Measurements from ENCODE around the gene ZMYND10. TPM values are rescaled to one million over a fixed set of nuclear protein-coding genes. Genes with fewer than 3 reads are reported as not detected.

The ZMYND10 gene
- total RNA-seq, 5 donors from 2014 or later (not counting 1 experiment from before 2014, with no cell fraction given): 1.2 to 6.1 (median 2.9) TPM

GRCh38 chr3:50318615-50319014 is 26.9 kb downstream of the ZMYND10 start:
- DNase-seq (no peak), ATAC-seq (replicated peaks in 1 of 4) (no peak)
- Mint-ChIP-seq H3K27ac (peak overlapping the region in 1 of 2 donors; percentile 28), H3K9me3 (no peaks in the 10 kb centered on the region), H3K27me3 (no peaks in the 10 kb centered on the region), H3K4me1 (peaks cover 26 to 52% (median 37%) of the 10 kb centered on the region in 3 donors), H3K36me3 (no peaks in the 10 kb centered on the region), H3K4me3 (no peak overlapping the region)
- ChIA-PET CTCF (interaction anchor here in 1 of 2 donors (0.7 kb wide), 1 partner anchor 18 kb away, joined by 3 read pairs; no protein-coding TSS in a partner anchor), POLR2A (interaction anchor here in 1 of 2 donors (0.5 kb wide), 1 partner anchor 8 kb away, joined by 5 read pairs; no protein-coding TSS in a partner anchor)
- no peaks in the 10 kb centered on the region for H3K27me3 ChIP-seq (replicated peaks in 1 of 2; ENCODE audit: control insufficient read depth in 2 of 2, extremely low read depth in 1 of 2, insufficient read depth in 2 of 2, low read length in 1 of 2)
- no peak overlapping the region for H3K4me3 ChIP-seq (ENCODE audit: control insufficient read depth in 1 of 2, extremely low read depth in 1 of 2, low read length in 1 of 2)
- peaks cover 6 to 68% of the 10 kb centered on the region in 2 experiments for H3K4me1 ChIP-seq (ENCODE audit: control insufficient read depth in 1 of 2, extremely low read depth in 1 of 2, insufficient read depth in 2 of 2, low read length in 2 of 2)
- H3K36me3 ChIP-seq (ENCODE audit: control insufficient read depth in 2 of 2, extremely low read depth in 1 of 2, insufficient read depth in 1 of 2, low read length in 1 of 2): no peaks in the 10 kb centered on the region
- no peaks in the 10 kb centered on the region for H3K9me3 ChIP-seq
- no peak overlapping the region for H3K27ac ChIP-seq (ENCODE audit: low read length)
- WGBS (ENCODE audit: insufficient coverage): 78% methylated on average over 4 of the region's 10 CpGs

GRCh38 chr3:50318163-50318562 is 27.4 kb downstream of the ZMYND10 start:
- H3K9me3 Mint-ChIP-seq: no peaks in the 10 kb centered on the region
- Histone ChIP-seq H3K36me3 (ENCODE audit: control insufficient read depth in 2 of 2, extremely low read depth in 1 of 2, insufficient read depth in 1 of 2, low read length in 1 of 2) (no peaks in the 10 kb centered on the region), H3K27me3 (replicated peaks in 1 of 2; ENCODE audit: control insufficient read depth in 2 of 2, extremely low read depth in 1 of 2, insufficient read depth in 2 of 2, low read length in 1 of 2) (no peaks in the 10 kb centered on the region), H3K27ac (ENCODE audit: low read length) (no peak overlapping the region), H3K4me3 (ENCODE audit: control insufficient read depth in 1 of 2, extremely low read depth in 1 of 2, low read length in 1 of 2) (no peak overlapping the region), H3K9me3 (no peaks in the 10 kb centered on the region), H3K4me1 (ENCODE audit: control insufficient read depth in 1 of 2, extremely low read depth in 1 of 2, insufficient read depth in 2 of 2, low read length in 2 of 2) (peaks cover 6 to 68% of the 10 kb centered on the region in 2 experiments)
- H3K4me3 Mint-ChIP-seq: no peak overlapping the region
- H3K27ac Mint-ChIP-seq: no peak overlapping the region
- 92% methylated on average over 10 of the region's 11 CpGs for WGBS (ENCODE audit: insufficient coverage)
- no peaks in the 10 kb centered on the region for H3K27me3 Mint-ChIP-seq
- ATAC-seq (replicated peaks in 1 of 4) (no peak), DNase-seq (no peak)
- POLR2A ChIA-PET: interaction anchor here in 1 of 2 donors (0.6 kb wide), 1 partner anchor 11 kb away, joined by 3 read pairs; no protein-coding TSS in a partner anchor
- H3K4me1 Mint-ChIP-seq: peaks cover 26 to 52% (median 37%) of the 10 kb centered on the region in 3 donors
- CTCF ChIA-PET: interaction anchor here in 1 of 2 donors (0.7 to 1.8 kb wide), 2 partner anchors 19 kb away, joined by 3 to 7 read pairs; partner anchors contain the start of genes HYAL3 and NAA80
- H3K36me3 Mint-ChIP-seq: no peaks in the 10 kb centered on the region

- H3K4me1 Mint-ChIP-seq: peaks cover 26 to 46% (median 37%) of the 10 kb centered on the region in 3 donors
- H3K36me3 Mint-ChIP-seq: no peaks in the 10 kb centered on the region
- H3K27me3 Mint-ChIP-seq: no peaks in the 10 kb centered on the region
- no peaks in the 10 kb centered on the region for H3K9me3 Mint-ChIP-seq
- H3K36me3 ChIP-seq (ENCODE audit: control insufficient read depth in 2 of 2, extremely low read depth in 1 of 2, insufficient read depth in 1 of 2, low read length in 1 of 2): no peaks in the 10 kb centered on the region
- POLR2A ChIA-PET: interaction anchor here in 1 of 2 donors (0.6 kb wide), 1 partner anchor 10 kb away, joined by 3 read pairs; no protein-coding TSS in a partner anchor
- no peaks in the 10 kb centered on the region for H3K9me3 ChIP-seq
- H3K27ac ChIP-seq (ENCODE audit: low read length): peak overlapping the region; percentile 63
- peak overlapping the region in 1 of 2 donors; percentile 19 for H3K4me3 ChIP-seq (ENCODE audit: control insufficient read depth in 1 of 2, extremely low read depth in 1 of 2, low read length in 1 of 2)
- H3K27ac Mint-ChIP-seq: peak overlapping the region; percentile 92 to 95
- CTCF ChIA-PET: interaction anchor here in 1 of 2 donors (1.8 kb wide), 1 partner anchor 18 kb away, joined by 7 read pairs; the partner anchor contains the start of genes HYAL3 and NAA80
- H3K4me1 ChIP-seq (ENCODE audit: control insufficient read depth in 1 of 2, extremely low read depth in 1 of 2, insufficient read depth in 2 of 2, low read length in 2 of 2): peaks cover 6 to 63% of the 10 kb centered on the region in 2 experiments
- 79% methylated on average over 3 of the region's 6 CpGs for WGBS (ENCODE audit: insufficient coverage)
- no peak for DNase-seq
- no peak for ATAC-seq (replicated peaks in 1 of 4)
- no peak overlapping the region for H3K4me3 Mint-ChIP-seq
- H3K27me3 ChIP-seq (replicated peaks in 1 of 2; ENCODE audit: control insufficient read depth in 2 of 2, extremely low read depth in 1 of 2, insufficient read depth in 2 of 2, low read length in 1 of 2): no peaks in the 10 kb centered on the region
Observed at GRCh38 chr3:50317300-50317699, 28.2 kb downstream of the ZMYND10 start.

- H3K27me3 ChIP-seq (replicated peaks in 1 of 2; ENCODE audit: control insufficient read depth in 2 of 2, extremely low read depth in 1 of 2, insufficient read depth in 2 of 2, low read length in 1 of 2): no peaks in the 10 kb centered on the region
- peak in 33 of 35 experiments; percentile 25 to 77 (median 52) for DNase-seq
- Mint-ChIP-seq H3K27ac (peak overlapping the region; percentile 92 to 95), H3K4me1 (peaks cover 26 to 46% (median 37%) of the 10 kb centered on the region in 3 donors), H3K4me3 (peak overlapping the region; percentile 55 to 69 (median 61)), H3K9me3 (no peaks in the 10 kb centered on the region), H3K36me3 (no peaks in the 10 kb centered on the region), H3K27me3 (no peaks in the 10 kb centered on the region)
- peak; percentile 26 to 69 (median 62) for ATAC-seq (replicated peaks in 1 of 4)
- no peaks in the 10 kb centered on the region for H3K36me3 ChIP-seq (ENCODE audit: control insufficient read depth in 2 of 2, extremely low read depth in 1 of 2, insufficient read depth in 1 of 2, low read length in 1 of 2)
- ChIA-PET CTCF (interaction anchor here in 1 of 2 donors (1.8 kb wide), 1 partner anchor 17 kb away, joined by 7 read pairs; the partner anchor contains the start of genes HYAL3 and NAA80), POLR2A (no interaction called here)
- 33% methylated on average over 3 of the region's 9 CpGs for WGBS (ENCODE audit: insufficient coverage)
- peak overlapping the region; percentile 63 for H3K27ac ChIP-seq (ENCODE audit: low read length)
- peak overlapping the region in 1 of 2 donors; percentile 19 for H3K4me3 ChIP-seq (ENCODE audit: control insufficient read depth in 1 of 2, extremely low read depth in 1 of 2, low read length in 1 of 2)
- no peaks in the 10 kb centered on the region for H3K9me3 ChIP-seq
- peaks cover 5 to 57% of the 10 kb centered on the region in 2 experiments for H3K4me1 ChIP-seq (ENCODE audit: control insufficient read depth in 1 of 2, extremely low read depth in 1 of 2, insufficient read depth in 2 of 2, low read length in 2 of 2)
Observed at GRCh38 chr3:50316657-50317242, 28.8 kb downstream of the ZMYND10 start.

GRCh38 chr3:50314816-50315215 is 30.7 kb downstream of the ZMYND10 start:
- WGBS (ENCODE audit: insufficient coverage): 100% methylated on average over 3 of the region's 4 CpGs
- no peaks in the 10 kb centered on the region for H3K27me3 Mint-ChIP-seq
- peak overlapping the region in 1 of 2 donors; percentile 76 for H3K27ac Mint-ChIP-seq
- Histone ChIP-seq H3K36me3 (ENCODE audit: control insufficient read depth in 2 of 2, extremely low read depth in 1 of 2, insufficient read depth in 1 of 2, low read length in 1 of 2) (no peaks in the 10 kb centered on the region), H3K9me3 (no peaks in the 10 kb centered on the region), H3K4me3 (ENCODE audit: control insufficient read depth in 1 of 2, extremely low read depth in 1 of 2, low read length in 1 of 2) (no peak overlapping the region), H3K27ac (ENCODE audit: low read length) (no peak overlapping the region), H3K27me3 (replicated peaks in 1 of 2; ENCODE audit: control insufficient read depth in 2 of 2, extremely low read depth in 1 of 2, insufficient read depth in 2 of 2, low read length in 1 of 2) (no peaks in the 10 kb centered on the region), H3K4me1 (ENCODE audit: control insufficient read depth in 1 of 2, extremely low read depth in 1 of 2, insufficient read depth in 2 of 2, low read length in 2 of 2) (peaks cover 0 to 42% of the 10 kb centered on the region in 2 experiments)
- no peaks in the 10 kb centered on the region for H3K9me3 Mint-ChIP-seq
- ChIA-PET CTCF (no interaction called here), POLR2A (interaction anchor here in 1 of 2 donors (0.6 kb wide), 1 partner anchor 535 kb away, joined by 3 read pairs; no protein-coding TSS in a partner anchor)
- no peaks in the 10 kb centered on the region for H3K36me3 Mint-ChIP-seq
- DNase-seq: no peak
- no peak for ATAC-seq (replicated peaks in 1 of 4)
- H3K4me3 Mint-ChIP-seq: no peak overlapping the region
- H3K4me1 Mint-ChIP-seq: peaks cover 16 to 37% (median 28%) of the 10 kb centered on the region in 3 donors

- ChIA-PET POLR2A (no interaction called here), CTCF (interaction anchor here in 1 of 2 donors (0.6 kb wide), 1 partner anchor 723 kb away, joined by 4 read pairs; no protein-coding TSS in a partner anchor)
- DNase-seq (no peak), ATAC-seq (replicated peaks in 1 of 4) (no peak)
- Histone ChIP-seq H3K27ac (ENCODE audit: low read length) (no peak overlapping the region), H3K27me3 (replicated peaks in 1 of 2; ENCODE audit: control insufficient read depth in 2 of 2, extremely low read depth in 1 of 2, insufficient read depth in 2 of 2, low read length in 1 of 2) (no peaks in the 10 kb centered on the region), H3K9me3 (no peaks in the 10 kb centered on the region), H3K4me3 (ENCODE audit: control insufficient read depth in 1 of 2, extremely low read depth in 1 of 2, low read length in 1 of 2) (no peak overlapping the region), H3K36me3 (ENCODE audit: control insufficient read depth in 2 of 2, extremely low read depth in 1 of 2, insufficient read depth in 1 of 2, low read length in 1 of 2) (no peaks in the 10 kb centered on the region), H3K4me1 (ENCODE audit: control insufficient read depth in 1 of 2, extremely low read depth in 1 of 2, insufficient read depth in 2 of 2, low read length in 2 of 2) (peaks cover 0 to 38% of the 10 kb centered on the region in 2 experiments)
- Mint-ChIP-seq H3K27ac (no peak overlapping the region), H3K9me3 (no peaks in the 10 kb centered on the region), H3K36me3 (no peaks in the 10 kb centered on the region), H3K4me1 (peaks cover 12 to 32% (median 24%) of the 10 kb centered on the region in 3 donors), H3K4me3 (no peak overlapping the region), H3K27me3 (no peaks in the 10 kb centered on the region)
- WGBS (ENCODE audit: insufficient coverage): 93% methylated on average over 3 of the region's 3 CpGs
Observed at GRCh38 chr3:50314342-50314741, 31.2 kb downstream of the ZMYND10 start.
